ENCODE results near the gene HS3ST4.

DNA sequence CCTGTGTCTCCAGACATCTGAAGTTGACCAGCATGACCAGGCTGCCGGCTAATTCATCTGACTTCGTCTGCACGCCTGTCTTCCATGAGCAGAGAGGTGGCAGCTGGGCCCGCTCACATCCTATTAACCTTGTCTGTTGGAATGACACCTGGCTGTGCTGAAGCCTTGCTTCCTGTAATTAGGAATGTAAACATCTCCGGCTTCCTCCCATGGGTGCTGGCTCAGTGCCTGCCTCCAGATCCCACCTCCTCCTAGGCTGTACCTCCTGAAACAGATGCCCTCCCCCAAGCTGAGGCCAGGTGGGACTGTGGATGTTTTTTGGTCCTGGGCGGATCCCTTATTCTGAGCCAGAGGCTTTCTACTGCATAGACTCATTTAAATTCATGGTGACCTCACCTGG lies 296.3 kb downstream of the HS3ST4 start:
- TF ChIP-seq, protein P1, sequence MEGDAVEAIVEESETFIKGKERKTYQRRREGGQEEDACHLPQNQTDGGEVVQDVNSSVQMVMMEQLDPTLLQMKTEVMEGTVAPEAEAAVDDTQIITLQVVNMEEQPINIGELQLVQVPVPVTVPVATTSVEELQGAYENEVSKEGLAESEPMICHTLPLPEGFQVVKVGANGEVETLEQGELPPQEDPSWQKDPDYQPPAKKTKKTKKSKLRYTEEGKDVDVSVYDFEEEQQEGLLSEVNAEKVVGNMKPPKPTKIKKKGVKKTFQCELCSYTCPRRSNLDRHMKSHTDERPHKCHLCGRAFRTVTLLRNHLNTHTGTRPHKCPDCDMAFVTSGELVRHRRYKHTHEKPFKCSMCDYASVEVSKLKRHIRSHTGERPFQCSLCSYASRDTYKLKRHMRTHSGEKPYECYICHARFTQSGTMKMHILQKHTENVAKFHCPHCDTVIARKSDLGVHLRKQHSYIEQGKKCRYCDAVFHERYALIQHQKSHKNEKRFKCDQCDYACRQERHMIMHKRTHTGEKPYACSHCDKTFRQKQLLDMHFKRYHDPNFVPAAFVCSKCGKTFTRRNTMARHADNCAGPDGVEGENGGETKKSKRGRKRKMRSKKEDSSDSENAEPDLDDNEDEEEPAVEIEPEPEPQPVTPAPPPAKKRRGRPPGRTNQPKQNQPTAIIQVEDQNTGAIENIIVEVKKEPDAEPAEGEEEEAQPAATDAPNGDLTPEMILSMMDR (IDR thresholded peaks at IDR 0.05 in 2 of 3, conservative IDR thresholded peaks at IDR 0.05 in 1 of 3; ENCODE audit: borderline replicate concordance in 1 of 3, insufficient read depth in 1 of 3, low read depth in 2 of 3, low read length in 2 of 3), result no peak
- TF ChIP-seq MAX (IDR thresholded peaks at IDR 0.05), result no peak
- no peak for TF ChIP-seq ZNF274 (IDR thresholded peaks at IDR 0.05; ENCODE audit: low read depth, low read length)
- TF ChIP-seq YY1 (IDR thresholded peaks at IDR 0.05; ENCODE audit: extremely low read depth, insufficient replicate concordance, low read depth, low read length), result no peak
- TF ChIP-seq SIN3A (IDR thresholded peaks at IDR 0.05; ENCODE audit: low read depth), result no peak
- TF ChIP-seq EZH2 (IDR thresholded peaks at IDR 0.05), result no peak
- TF ChIP-seq POLR2A (IDR thresholded peaks at IDR 0.05; ENCODE audit: borderline replicate concordance, extremely low read depth, insufficient read depth, insufficient read length), result no peak
- TF ChIP-seq ELF1 (IDR thresholded peaks at IDR 0.05; ENCODE audit: borderline replicate concordance, low read depth), result no peak
- TF ChIP-seq EZH2phosphoT487 (IDR thresholded peaks at IDR 0.05; ENCODE audit: borderline replicate concordance), result no peak
- TF ChIP-seq, protein P2, sequence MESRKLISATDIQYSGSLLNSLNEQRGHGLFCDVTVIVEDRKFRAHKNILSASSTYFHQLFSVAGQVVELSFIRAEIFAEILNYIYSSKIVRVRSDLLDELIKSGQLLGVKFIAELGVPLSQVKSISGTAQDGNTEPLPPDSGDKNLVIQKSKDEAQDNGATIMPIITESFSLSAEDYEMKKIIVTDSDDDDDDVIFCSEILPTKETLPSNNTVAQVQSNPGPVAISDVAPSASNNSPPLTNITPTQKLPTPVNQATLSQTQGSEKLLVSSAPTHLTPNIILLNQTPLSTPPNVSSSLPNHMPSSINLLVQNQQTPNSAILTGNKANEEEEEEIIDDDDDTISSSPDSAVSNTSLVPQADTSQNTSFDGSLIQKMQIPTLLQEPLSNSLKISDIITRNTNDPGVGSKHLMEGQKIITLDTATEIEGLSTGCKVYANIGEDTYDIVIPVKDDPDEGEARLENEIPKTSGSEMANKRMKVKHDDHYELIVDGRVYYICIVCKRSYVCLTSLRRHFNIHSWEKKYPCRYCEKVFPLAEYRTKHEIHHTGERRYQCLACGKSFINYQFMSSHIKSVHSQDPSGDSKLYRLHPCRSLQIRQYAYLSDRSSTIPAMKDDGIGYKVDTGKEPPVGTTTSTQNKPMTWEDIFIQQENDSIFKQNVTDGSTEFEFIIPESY (IDR thresholded peaks at IDR 0.05; ENCODE audit: extremely low read depth, insufficient replicate concordance, low read length), result no peak

All from HCT116 (cell line).